GM23248 (cell line): ENCODE data around the gene ARFIP1. TPM values are rescaled to one million over a fixed set of nuclear protein-coding genes. Genes with fewer than 3 reads are reported as not detected.

Source experiments
- DNase-seq: peaks from one replicate; pipeline ENCODE4 v3.0.0-alpha.2; 2015
- H2AFZ ChIP-seq: fragments of 200-600 bp; sonication (generic); 2 replicates; pipeline ENCODE4 v1.6.1; 2016; ENCODE audit warnings: antibody characterized with exemption
- H3F3A ChIP-seq: fragments of 200-600 bp; sonication (generic); 2 replicates; pipeline ENCODE4 v1.6.1; 2016; ENCODE audit warnings: mild to moderate bottlenecking, antibody characterized with exemption, mixed run types; ENCODE audit not compliant: insufficient read depth
- H3K27ac ChIP-seq: fragments of 200-600 bp; sonication (generic); 2 replicates; pipeline ENCODE4 v1.5.1; 2016; ENCODE audit warnings: mild to moderate bottlenecking
- H3K27me3 ChIP-seq: fragments of 200-600 bp; sonication (generic); replicated peaks from 2 replicates; pipeline ENCODE4 v1.6.1; 2016; ENCODE audit warnings: mild to moderate bottlenecking; ENCODE audit not compliant: insufficient read depth
- H3K36me3 ChIP-seq: fragments of 200-600 bp; sonication (generic); 2 replicates; pipeline ENCODE4 v1.6.1; 2016; ENCODE audit warnings: low read depth, mild to moderate bottlenecking
- H3K4me1 ChIP-seq: fragments of 200-600 bp; sonication (generic); 2 replicates; pipeline ENCODE4 v1.6.1; 2016; ENCODE audit warnings: mild to moderate bottlenecking; ENCODE audit not compliant: insufficient read depth
- H3K4me2 ChIP-seq: fragments of 200-600 bp; sonication (generic); one replicate; pipeline ENCODE4 v1.6.1; 2016; ENCODE audit warnings: mild to moderate bottlenecking; ENCODE audit not compliant: unreplicated experiment
- H3K4me3 ChIP-seq: fragments of 200-600 bp; sonication (generic); 2 replicates; pipeline ENCODE4 v1.5.1; 2016; ENCODE audit warnings: mild to moderate bottlenecking
- H3K79me2 ChIP-seq: fragments of 200-600 bp; sonication (generic); 2 replicates; pipeline ENCODE4 v1.6.1; 2016; ENCODE audit warnings: mild to moderate bottlenecking; ENCODE audit not compliant: insufficient read depth
- H3K9ac ChIP-seq: fragments of 200-600 bp; sonication (generic); 2 replicates; pipeline ENCODE4 v1.6.1; 2016; ENCODE audit warnings: mild to moderate bottlenecking
- H3K9me2 ChIP-seq: fragments of 200-600 bp; sonication (generic); 2 replicates; pipeline ENCODE4 v1.6.1; 2016; ENCODE audit warnings: mixed run types, mild to moderate bottlenecking, moderate library complexity; ENCODE audit not compliant: insufficient read depth
- H3K9me3 ChIP-seq: fragments of 200-600 bp; sonication (generic); one replicate; pipeline ENCODE4 v1.6.1; 2017; ENCODE audit warnings: low read depth
- H4K20me1 ChIP-seq: fragments of 200-600 bp; sonication (generic); 2 replicates; pipeline ENCODE4 v1.6.0; 2016; ENCODE audit not compliant: insufficient read depth
- EZH2 ChIP-seq: fragments of 200-600 bp; sonication (generic); IDR thresholded peaks from 2 replicates; pipeline ENCODE4 v1.6.1; 2018; ENCODE audit warnings: antibody characterized with exemption, mild to moderate bottlenecking; ENCODE audit not compliant: insufficient read depth, poor library complexity, severe bottlenecking
- EZH2phosphoT487 ChIP-seq: fragments of 200-600 bp; sonication (generic); IDR thresholded peaks from 2 replicates; pipeline ENCODE4 v1.6.1; 2018; ENCODE audit warnings: antibody characterized with exemption, moderate library complexity, mild to moderate bottlenecking, low read depth; ENCODE audit not compliant: insufficient read depth
- WGBS, 2 experiments: methylation state at CpG; one replicate each; pipeline ENCODE4 v1.1.6; 2015 to 2017; ENCODE audit warnings: low lambda C conversion rate in 2 of 2, low coverage in 1 of 2; ENCODE audit errors: missing lambda C conversion rate in 2 of 2; 5-methylcytosine and 5-hydroxymethylcytosine counted together
- in situ Hi-C: fragments of 300-500 bp; cut with MboI; formaldehyde crosslinking; loops from 2 replicates; pipeline ENCODE4 v1.15.0; 2020
- polyA plus RNA-seq: library from polyadenylated mRNA; unstranded; fragments of >200 nt; fragmentation: Nextera tagmentation; extraction: Ambion mirVana; gene quantifications from 2 replicates; pipeline ENCODE4 v1.2.1, GENCODE V29; 2016
- total RNA-seq: library from RNA; depleted of rRNA; stranded (reverse); fragments of >200 nt; shearing (Covaris generic); gene quantifications from 2 replicates; pipeline ENCODE4 v1.2.3, GENCODE V29; 2014

The ARFIP1 gene
- total and polyA plus RNA-seq, 2 experiments from 2014 or later, result 40.7 to 61.4 TPM

DNA sequence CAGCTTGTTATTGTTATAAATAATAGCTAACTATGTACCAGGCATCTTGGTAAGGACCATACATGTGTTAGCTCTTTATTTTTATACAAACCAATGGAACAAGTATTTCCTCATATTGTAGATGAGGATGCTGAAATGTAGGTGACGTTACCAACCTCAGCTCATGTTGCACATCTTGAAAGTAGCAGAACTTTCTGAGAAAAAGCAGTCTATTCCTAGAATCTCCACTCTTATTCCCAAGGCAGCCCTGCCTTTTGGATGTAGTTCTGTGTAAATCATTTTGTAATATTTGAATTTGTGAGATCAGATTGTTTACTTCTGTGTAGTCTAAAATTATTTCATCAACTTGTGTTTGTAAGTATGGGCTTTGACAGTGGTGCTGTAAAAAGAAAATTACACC lies 161.7 kb downstream of the ARFIP1 start:
- no peaks in the 10 kb centered on the region for H3K36me3 ChIP-seq
- DNase-seq, result no peak
- no peak overlapping the region for H3K27ac ChIP-seq
- H3F3A ChIP-seq, result peaks cover 16% of the 10 kb centered on the region
- H2AFZ ChIP-seq, result no peak overlapping the region
- no peaks in the 10 kb centered on the region for H3K79me2 ChIP-seq
- TF ChIP-seq EZH2phosphoT487, result no peak
- TF ChIP-seq EZH2, result no peak
- no peak overlapping the region for H3K9ac ChIP-seq
- peaks cover 15% of the 10 kb centered on the region for H3K4me1 ChIP-seq
- 58 to 66% methylated on average over 1 of the region's 1 CpG for WGBS, 2 experiments
- no peak overlapping the region for H3K4me3 ChIP-seq
- no peaks in the 10 kb centered on the region for H3K9me2 ChIP-seq
- in situ Hi-C loops, result no loop called here
- H3K9me3 ChIP-seq, result no peaks in the 10 kb centered on the region
- no peaks in the 10 kb centered on the region for H4K20me1 ChIP-seq
- no peaks in the 10 kb centered on the region for H3K27me3 ChIP-seq
- no peak overlapping the region for H3K4me2 ChIP-seq

- H3K27ac ChIP-seq, result no peak overlapping the region
- no peak overlapping the region for H3K4me2 ChIP-seq
- H3K4me3 ChIP-seq, result no peak overlapping the region
- H3K9me2 ChIP-seq, result no peaks in the 10 kb centered on the region
- H3K27me3 ChIP-seq, result no peaks in the 10 kb centered on the region
- no peaks in the 10 kb centered on the region for H3K36me3 ChIP-seq
- peaks cover 16% of the 10 kb centered on the region for H3F3A ChIP-seq
- in situ Hi-C loops, result no loop called here
- WGBS, 2 experiments, result 68 to 84% methylated on average over 2 of the region's 2 CpGs
- no peaks in the 10 kb centered on the region for H3K79me2 ChIP-seq
- no peaks in the 10 kb centered on the region for H3K9me3 ChIP-seq
- H3K9ac ChIP-seq, result no peak overlapping the region
- peaks cover 15% of the 10 kb centered on the region for H3K4me1 ChIP-seq
- DNase-seq, result no peak
- no peaks in the 10 kb centered on the region for H4K20me1 ChIP-seq
- H2AFZ ChIP-seq, result no peak overlapping the region
- TF ChIP-seq EZH2phosphoT487, result no peak
Observed at GRCh38 chr4:152942346-152942745, 162.6 kb downstream of the ARFIP1 start.

GRCh38 chr4:152943672-152944071 lies 163.9 kb downstream of the ARFIP1 start:
- no peak for TF ChIP-seq EZH2phosphoT487
- TF ChIP-seq EZH2, result no peak
- Histone ChIP-seq H3K4me1 (peaks cover 15% of the 10 kb centered on the region), H3K79me2 (no peaks in the 10 kb centered on the region), H3K27me3 (no peaks in the 10 kb centered on the region), H3K4me3 (peak overlapping the region; percentile 2), H3K4me2 (peak overlapping the region; percentile 47), H3K9me2 (no peaks in the 10 kb centered on the region), H4K20me1 (no peaks in the 10 kb centered on the region), H3K9ac (peak overlapping the region; percentile 49), H2AFZ (peak overlapping the region; percentile 62), H3K36me3 (no peaks in the 10 kb centered on the region), H3K9me3 (no peaks in the 10 kb centered on the region), H3K27ac (peak overlapping the region; percentile 73), H3F3A (peaks cover 16% of the 10 kb centered on the region)
- peak; percentile 90 for DNase-seq
- in situ Hi-C loops, result no loop called here
- WGBS, 2 experiments, result 7 to 12% methylated on average over 6 of the region's 6 CpGs

DNA sequence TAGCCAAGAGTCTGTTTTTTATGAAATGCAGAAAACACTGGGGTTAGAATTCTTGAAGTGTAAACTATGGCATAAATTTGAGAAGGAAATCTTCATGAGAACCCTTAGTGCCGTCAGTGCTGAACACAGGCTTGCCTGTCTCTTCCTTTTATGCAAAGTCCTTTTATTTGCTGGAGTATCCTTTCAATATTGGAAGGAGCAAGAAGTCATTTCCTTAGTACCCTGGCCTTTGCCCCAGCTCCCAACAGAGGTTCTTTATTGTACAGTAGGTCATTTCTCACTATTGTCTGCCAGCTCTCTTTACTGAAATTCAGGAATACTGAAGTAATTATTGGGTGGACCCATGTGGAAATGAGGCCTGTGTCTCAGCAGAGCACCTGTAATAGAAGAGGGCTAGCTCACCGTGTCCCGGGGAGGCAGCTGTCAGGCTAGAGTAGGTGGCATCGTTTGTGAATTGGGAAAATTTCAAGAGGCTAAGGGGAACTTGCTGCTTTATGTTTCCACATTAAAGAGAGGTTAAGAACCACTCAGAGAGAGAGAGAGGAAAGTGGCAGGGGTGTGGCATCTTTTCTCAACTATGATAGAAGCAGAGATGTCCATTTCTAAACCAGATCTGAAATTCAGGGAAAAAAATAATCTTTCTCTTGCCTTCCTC lies 165.0 kb downstream of the ARFIP1 start:
- Histone ChIP-seq H3K27ac (no peak overlapping the region), H4K20me1 (no peaks in the 10 kb centered on the region), H3K27me3 (no peaks in the 10 kb centered on the region), H3K9me3 (no peaks in the 10 kb centered on the region), H3K9me2 (no peaks in the 10 kb centered on the region), H3K4me1 (peaks cover 15% of the 10 kb centered on the region), H3K4me2 (no peak overlapping the region), H3K9ac (no peak overlapping the region), H3F3A (peaks cover 16% of the 10 kb centered on the region), H2AFZ (no peak overlapping the region), H3K36me3 (no peaks in the 10 kb centered on the region), H3K4me3 (no peak overlapping the region), H3K79me2 (no peaks in the 10 kb centered on the region)
- 54 to 62% methylated on average over 4 of the region's 4 CpGs for WGBS, 2 experiments
- in situ Hi-C loops, result no loop called here
- TF ChIP-seq EZH2, result no peak
- no peak for TF ChIP-seq EZH2phosphoT487
- DNase-seq, result no peak

- no peak overlapping the region for H2AFZ ChIP-seq
- no peaks in the 10 kb centered on the region for H3K9me3 ChIP-seq
- H3K9ac ChIP-seq, result no peak overlapping the region
- TF ChIP-seq EZH2 (no peak), EZH2phosphoT487 (no peak)
- no peak overlapping the region for H3K27ac ChIP-seq
- DNase-seq, result no peak
- H3F3A ChIP-seq, result peaks cover 16% of the 10 kb centered on the region
- H3K4me1 ChIP-seq, result peaks cover 15% of the 10 kb centered on the region
- in situ Hi-C loops, result no loop called here
- H3K4me2 ChIP-seq, result no peak overlapping the region
- H3K27me3 ChIP-seq, result no peaks in the 10 kb centered on the region
- H3K79me2 ChIP-seq, result no peaks in the 10 kb centered on the region
- 96 to 99% methylated on average over 9 of the region's 9 CpGs for WGBS, 2 experiments
- no peak overlapping the region for H3K4me3 ChIP-seq
- no peaks in the 10 kb centered on the region for H3K9me2 ChIP-seq
- no peaks in the 10 kb centered on the region for H4K20me1 ChIP-seq
- no peaks in the 10 kb centered on the region for H3K36me3 ChIP-seq
Observed at GRCh38 chr4:152945639-152946038, 165.9 kb downstream of the ARFIP1 start.
